Left lobe of liver (tissue), 2 donors: Measurements from ENCODE around the gene PDE2A. TPM values are rescaled to one million over a fixed set of nuclear protein-coding genes. Genes with fewer than 3 reads are reported as not detected.
A peak's percentile ranks its signal among the peaks of the same experiment; 100 is the strongest.
"Not testable (repeated sequence)": the region's sequence is repeated elsewhere in the genome, so short reads cannot be mapped to it uniquely, and the experiment has no call there.

Source experiments
- ATAC-seq: fragments of 200-7000 bp; cut with Tn5 transposase; one replicate; pipeline ENCODE4 v1.9.1; 2020; ENCODE audit warnings: mild to moderate bottlenecking, moderate library complexity
- DNase-seq: peaks from one replicate; pipeline ENCODE4 v3.0.0-alpha.2; 2020; ENCODE audit warnings: low spot score
- total RNA-seq: library from RNA; stranded (reverse); gene quantifications from one replicate; pipeline ENCODE4 v1.2.1, GENCODE V29; 2021
- donor health status: DM: no; HTN: no; CAD: no; lungs with moderate emphysema.
- donor health status: DM: no; HTN: yes; CAD: no.

Gene PDE2A
- total RNA-seq, 1 donor from 2014 or later, result 20.3 TPM

- DNase-seq (no peak), ATAC-seq (no peak)
Observed at GRCh38 chr11:72581067-72581466, 93.2 kb downstream of the PDE2A start.

- no peak for ATAC-seq
Observed at GRCh38 chr11:72580642-72580950, 93.6 kb downstream of the PDE2A start.

DNA sequence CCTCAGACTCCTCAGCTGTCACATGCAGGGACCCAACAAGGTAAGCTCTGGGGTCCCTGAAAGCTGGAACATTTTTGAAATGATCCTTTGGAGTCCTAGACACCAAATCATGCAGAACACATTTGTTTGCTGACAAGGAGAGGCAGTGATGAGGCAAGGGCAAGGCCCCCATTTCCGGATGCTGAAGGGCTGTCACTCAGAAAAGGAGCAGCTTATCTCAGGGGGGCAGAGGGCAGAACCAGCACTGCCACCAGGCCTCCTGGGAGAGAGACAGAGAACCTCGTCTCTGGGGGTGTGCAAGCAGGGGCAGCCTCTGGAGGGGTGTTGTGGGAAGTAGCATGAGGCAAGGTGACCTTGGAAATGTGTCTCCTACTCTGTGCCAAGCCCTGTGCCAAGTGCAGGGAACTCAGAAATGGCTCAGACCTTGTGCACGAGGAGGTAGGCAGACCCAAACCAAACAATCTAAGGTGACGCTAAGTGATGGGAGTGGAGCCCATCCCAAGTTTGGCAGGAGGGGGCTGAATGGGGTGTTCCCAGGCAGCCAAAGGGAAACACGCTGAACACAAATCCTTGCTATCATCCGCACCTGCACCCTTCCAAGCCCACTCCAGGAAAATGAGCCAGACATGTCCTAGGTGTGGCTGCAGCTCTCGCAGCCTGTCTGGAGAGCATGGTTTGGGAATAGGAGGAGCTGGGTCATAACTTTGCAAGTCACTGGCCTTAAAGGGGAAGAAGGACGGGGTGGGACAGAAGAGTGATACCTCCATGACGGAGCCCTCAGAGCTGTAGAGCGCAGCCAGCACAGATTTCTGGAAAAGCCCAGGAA lies 94.2 kb downstream of the PDE2A start:
- no peak for DNase-seq
- no peak for ATAC-seq

More at GRCh38 chr11:72580642-72580950, 93.6 kb downstream of the PDE2A start:
- DNase-seq, result no peak

DNA sequence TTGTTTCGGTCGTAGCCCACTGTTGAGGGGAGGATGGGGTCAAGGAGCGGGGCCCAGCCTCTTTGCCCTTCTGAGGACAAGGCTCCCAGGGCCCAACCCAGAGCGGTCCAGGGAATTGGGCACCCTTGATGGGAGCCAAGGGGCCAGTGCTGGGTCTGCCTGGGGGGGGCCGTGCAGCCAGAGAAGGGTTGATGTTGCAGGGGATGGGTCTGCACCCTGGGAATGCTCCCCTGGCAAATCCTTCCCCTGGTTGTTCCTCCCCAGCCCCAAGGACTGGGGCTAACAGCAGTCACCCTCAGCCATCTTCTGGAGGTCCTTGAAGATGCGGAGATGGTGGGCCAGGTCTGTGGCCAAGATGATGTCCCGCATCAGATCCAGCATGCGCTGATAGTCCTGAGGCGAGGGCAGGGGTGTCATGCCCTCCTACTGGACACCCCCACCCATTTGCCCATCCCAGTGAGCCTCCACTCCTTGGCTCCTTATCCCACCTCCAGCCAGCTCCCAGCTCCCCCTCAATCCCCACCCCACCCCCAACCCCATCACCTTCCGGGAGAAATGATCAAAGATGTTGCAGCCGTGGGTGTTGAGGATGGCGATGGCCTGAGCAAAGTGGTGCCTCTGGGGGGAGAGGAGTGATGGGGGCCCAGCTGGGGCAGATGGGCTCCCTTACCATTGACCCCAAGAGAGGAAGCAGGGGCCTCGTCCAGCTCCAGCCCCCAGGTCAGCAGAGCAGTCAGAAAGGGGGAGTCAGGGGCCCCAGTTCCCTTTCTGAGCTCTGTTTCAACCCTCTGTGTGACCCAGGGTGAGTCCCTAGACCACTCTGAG lies 95.0 kb downstream of the PDE2A start:
- DNase-seq (no peak), ATAC-seq (no peak)

- DNase-seq (no peak), ATAC-seq (no peak)
Observed at GRCh38 chr11:72578566-72578965, 95.7 kb downstream of the PDE2A start.

GRCh38 chr11:72578051-72578450 lies 96.2 kb downstream of the PDE2A start:
- DNase-seq (no peak), ATAC-seq (no peak)

DNA sequence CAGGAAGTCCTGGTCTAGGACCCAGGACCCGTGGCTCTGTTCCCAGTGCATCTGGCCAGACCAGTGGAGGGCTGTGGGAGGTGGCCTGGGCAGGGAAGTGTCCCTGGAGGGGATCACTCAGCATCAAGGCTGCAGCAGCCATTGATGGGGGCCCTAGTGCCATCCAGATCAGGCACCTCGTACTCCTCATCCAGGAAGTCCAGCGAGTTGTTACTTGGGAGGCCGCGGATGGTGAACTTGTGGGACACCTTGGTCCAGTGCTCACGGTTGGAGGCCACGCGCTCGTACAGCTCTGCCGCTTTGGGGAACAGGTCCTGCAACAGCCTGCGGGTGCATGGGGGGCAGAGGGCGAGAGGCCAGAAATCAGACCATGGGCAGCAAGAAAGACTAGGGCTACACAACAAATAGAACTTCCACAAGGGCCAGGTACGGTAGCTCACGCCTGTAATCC lies 96.9 kb downstream of the PDE2A start:
- DNase-seq (no peak), ATAC-seq (no peak)

- ATAC-seq (no peak), DNase-seq (no peak)
Observed at GRCh38 chr11:72576661-72577060, 97.6 kb downstream of the PDE2A start.

GRCh38 chr11:72576243-72576595 lies 98.0 kb downstream of the PDE2A start:
- no peak for ATAC-seq
- DNase-seq, result no peak

DNA sequence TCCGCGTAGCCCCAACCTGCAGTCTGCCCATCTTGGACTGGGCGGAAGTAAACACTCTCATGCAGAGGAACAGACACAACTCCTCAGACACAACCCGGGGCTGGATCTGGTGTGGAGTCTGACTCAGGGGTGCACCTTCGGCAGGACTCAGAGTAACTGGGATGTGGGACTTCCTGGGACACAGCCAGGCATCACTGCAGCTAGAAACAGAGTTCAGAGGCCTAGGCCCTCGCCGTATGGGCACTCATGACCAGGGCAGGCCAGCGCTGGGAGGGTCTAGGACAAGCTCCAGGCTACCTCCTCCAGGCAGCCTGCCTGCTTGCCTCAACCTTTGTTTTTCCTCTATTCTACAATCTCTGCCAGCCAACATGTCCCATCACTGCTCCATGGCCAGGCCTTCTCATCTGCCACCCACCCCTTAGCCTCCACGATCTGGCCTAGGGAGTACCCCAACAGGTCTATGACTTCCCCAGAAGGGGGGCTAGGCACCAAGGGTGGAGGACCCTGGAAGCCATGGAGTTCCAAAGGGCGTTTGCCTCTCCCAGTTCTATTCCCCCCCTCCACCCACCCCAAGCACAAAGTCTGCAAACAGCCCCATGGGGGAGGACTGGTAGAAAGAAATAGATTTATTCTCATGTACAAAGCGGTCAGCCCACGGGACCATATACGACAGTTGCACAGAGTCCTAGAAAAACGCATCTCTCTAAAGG lies 98.5 kb downstream of the PDE2A start:
- ATAC-seq (no peak), DNase-seq (no peak)

DNA sequence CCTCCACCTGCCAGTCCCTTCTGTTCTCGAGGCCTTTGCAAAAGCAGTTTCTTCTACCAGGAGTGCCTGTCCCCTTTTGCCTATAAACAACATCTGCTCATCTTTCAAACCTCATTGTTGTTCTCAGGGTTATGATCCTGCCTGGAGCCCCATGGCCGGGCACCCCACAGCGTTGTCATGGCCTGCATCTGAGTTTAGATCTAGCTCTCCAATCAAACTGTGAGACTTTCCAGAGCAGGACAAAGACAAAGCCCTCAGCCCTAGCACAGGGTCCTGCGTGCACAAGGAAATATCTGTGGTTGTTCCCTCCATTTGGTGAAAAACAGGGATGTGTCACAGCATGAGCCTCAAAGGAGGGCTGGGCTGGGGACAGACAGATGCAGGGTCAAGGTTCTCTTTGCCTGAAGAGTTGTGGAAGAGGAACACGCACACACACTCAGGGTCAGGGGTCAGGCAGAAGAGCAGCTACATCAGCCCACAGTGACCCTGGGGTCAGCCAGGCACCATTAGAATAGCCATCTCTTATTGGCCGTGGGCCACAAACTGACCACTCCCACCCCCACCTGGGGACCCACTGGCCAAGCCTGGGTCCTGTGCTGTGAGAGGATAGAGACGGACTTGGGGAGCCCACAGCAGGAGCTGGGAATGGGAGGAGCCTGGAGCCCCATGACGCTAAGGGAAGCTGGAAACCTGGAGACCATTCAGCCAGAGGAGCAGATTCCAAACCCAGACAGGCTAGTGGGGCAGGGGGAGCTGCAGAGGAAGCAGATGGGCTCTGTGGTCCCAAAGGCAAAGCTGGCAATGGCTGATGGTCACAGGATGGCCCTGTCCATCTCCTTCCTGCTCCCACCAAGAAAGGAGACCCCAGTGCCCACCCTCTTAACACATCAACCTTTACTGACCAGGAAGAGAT lies 99.4 kb downstream of the PDE2A start:
- DNase-seq (no peak), ATAC-seq (no peak)

GRCh38 chr11:72573855-72574445 lies 100.3 kb downstream of the PDE2A start:
- ATAC-seq (no peak), DNase-seq (no peak)

GRCh38 chr11:72573072-72573854 lies 101.0 kb downstream of the PDE2A start:
- ATAC-seq (peak; percentile 91), DNase-seq (no peak)

DNA sequence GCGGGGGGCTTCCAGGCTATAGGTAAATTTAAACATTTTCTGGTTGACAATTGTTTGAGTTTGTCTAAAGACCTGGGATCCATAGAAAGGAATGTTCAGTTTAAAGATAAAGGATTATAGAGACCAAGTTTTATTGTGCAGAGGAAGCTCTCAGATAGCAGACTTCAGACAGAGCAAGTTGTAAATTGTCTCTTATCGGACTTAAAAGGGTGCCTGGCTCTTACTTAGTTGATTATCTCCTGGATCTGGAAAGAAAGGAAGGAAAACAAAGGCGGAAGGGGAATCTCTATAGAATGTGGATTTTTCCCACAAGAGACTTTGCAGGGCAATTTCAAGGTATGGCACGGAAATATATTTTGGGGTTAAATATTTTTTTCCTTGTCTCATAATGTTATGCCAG lies 101.7 kb downstream of the PDE2A start:
- not testable (repeated sequence) for ATAC-seq, DNase-seq

DNA sequence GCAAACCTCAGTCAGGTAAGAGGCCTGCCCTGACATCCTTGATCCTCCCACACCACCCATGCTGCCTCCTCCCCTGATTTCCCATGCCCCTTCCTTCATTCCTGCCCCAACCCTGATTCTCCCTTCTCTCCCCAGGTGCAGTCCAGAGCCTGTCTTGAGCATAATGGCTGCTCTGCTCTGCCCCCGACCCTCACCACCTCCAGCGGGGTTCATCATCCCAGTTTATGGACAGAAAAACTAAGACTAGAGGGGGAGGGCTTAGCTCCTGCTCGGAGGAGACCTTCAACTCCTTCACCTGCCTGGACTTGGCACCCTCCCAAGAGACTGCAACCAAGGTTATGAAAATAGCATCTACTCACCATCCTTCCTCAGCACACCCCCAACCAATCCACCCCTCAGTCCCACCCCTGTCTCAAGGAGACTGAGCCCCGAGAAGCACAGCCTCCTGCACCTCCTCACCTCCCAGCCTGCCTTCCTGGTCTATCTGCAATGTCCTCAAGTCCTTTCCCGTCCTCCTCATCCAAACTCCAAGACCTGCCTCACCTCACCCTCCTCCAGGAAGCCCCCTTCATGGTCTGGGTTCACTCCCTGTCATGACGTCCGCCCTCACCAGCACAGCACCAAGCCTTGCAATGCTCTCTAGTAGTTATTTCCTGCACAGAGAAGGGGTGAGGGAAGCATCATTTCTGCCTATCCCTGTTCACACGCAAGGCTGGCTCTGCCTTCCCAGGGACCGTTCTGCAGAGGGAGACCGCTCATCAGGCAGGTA lies 103.1 kb downstream of the PDE2A start:
- DNase-seq, result peak; percentile 44
- no peak for ATAC-seq

GRCh38 chr11:72569966-72570892 lies 104.0 kb downstream of the PDE2A start:
- DNase-seq (peak; percentile 15), ATAC-seq (no peak)

DNA sequence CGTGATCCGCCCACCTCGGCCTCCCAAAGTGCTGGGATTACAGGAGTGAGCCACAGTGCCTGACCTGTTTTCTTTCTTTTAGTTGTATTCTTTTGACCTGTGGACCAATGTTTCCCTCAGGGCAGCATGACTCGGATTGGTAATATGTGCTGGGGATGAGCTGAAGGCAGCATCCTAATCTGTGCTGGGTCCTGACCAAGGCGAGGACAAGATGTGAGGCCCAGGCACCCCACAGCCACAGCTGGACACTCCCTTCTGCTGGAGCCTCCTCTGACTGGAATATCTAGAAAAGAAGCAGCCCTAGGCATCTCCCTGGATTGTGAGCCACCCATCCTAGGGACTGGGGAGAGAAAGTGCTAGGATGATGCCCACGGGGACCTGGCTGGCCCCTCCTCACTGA lies 105.4 kb downstream of the PDE2A start:
- DNase-seq (peak; percentile 19), ATAC-seq (no peak)
